H7 (cell line): ENCODE results near the gene GJC2. TPM values are rescaled to one million over a fixed set of nuclear protein-coding genes. Genes with fewer than 3 reads are reported as not detected.

Experiments
- DNase-seq: peaks from one replicate; pipeline ENCODE4 v3.0.0; 2012
- H3K27me3 ChIP-seq: 2 replicates; pipeline ENCODE4 v1.6.0; 2011; ENCODE audit warnings: mild to moderate bottlenecking, low read length; ENCODE audit not compliant: control insufficient read depth, insufficient read depth
- H3K36me3 ChIP-seq: replicated peaks from 2 replicates; pipeline ENCODE4 v1.5.1; 2011; ENCODE audit warnings: low read length; ENCODE audit not compliant: control insufficient read depth, insufficient read depth
- H3K4me3 ChIP-seq: 2 replicates; pipeline ENCODE4 v1.5.1; 2011; ENCODE audit warnings: low read depth, mild to moderate bottlenecking, control low read depth, low read length, moderate library complexity; ENCODE audit not compliant: insufficient read depth
- total RNA-seq: library from RNA; depleted of rRNA; stranded (reverse); fragments of >200 nt; shearing (Covaris generic); gene quantifications from 2 replicates; pipeline ENCODE4 v1.2.3, GENCODE V29; 2014

GJC2 gene
- total RNA-seq, 1 experiment from 2014 or later, result 1.7 TPM

GRCh38 chr1:228174482-228175315, 25.0 kb downstream of the GJC2 start:
- DNase-seq, result peak; percentile 97
- H3K4me3 ChIP-seq, result peak overlapping the region; percentile 40
- H3K27me3 ChIP-seq, result no peaks in the 10 kb centered on the region; the same call in 1 of the 2 replicates
- H3K36me3 ChIP-seq, result no peaks in the 10 kb centered on the region

- Histone ChIP-seq H3K4me3 (no peak overlapping the region), H3K27me3 (no peaks in the 10 kb centered on the region; the same call in 1 of the 2 replicates), H3K36me3 (no peaks in the 10 kb centered on the region)
- peak; percentile 48 for DNase-seq
Measured at GRCh38 chr1:228175316-228176023, 25.7 kb downstream of the GJC2 start.

- Histone ChIP-seq H3K36me3 (no peaks in the 10 kb centered on the region), H3K27me3 (no peaks in the 10 kb centered on the region; the same call in 1 of the 2 replicates), H3K4me3 (no peak overlapping the region)
- DNase-seq, result no peak
Measured at GRCh38 chr1:228176024-228176395, 26.3 kb downstream of the GJC2 start.

- no peak overlapping the region for H3K4me3 ChIP-seq
- no peak for DNase-seq
- H3K27me3 ChIP-seq, result no peaks in the 10 kb centered on the region; the same call in 1 of the 2 replicates
- H3K36me3 ChIP-seq, result no peaks in the 10 kb centered on the region
Measured at GRCh38 chr1:228176461-228177182, 26.9 kb downstream of the GJC2 start.

DNA sequence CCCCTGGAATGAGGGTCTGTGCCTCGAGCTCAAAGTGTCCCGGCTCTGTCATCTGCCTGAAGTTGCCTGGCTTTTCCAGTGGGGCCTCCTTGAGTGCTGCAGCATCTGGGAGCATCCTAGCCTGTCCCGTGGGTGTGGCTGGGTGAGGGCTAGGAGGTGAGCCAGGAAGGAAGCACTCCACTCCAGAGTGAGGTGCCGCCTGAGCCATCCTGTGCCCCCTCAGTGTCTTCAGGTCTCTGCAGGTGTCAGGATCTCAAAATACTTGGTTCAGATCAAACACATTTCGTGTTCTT, 27.4 kb downstream of the GJC2 start:
- no peaks in the 10 kb centered on the region; the same call in 1 of the 2 replicates for H3K27me3 ChIP-seq
- DNase-seq, result no peak
- no peaks in the 10 kb centered on the region for H3K36me3 ChIP-seq
- no peak overlapping the region for H3K4me3 ChIP-seq

DNA sequence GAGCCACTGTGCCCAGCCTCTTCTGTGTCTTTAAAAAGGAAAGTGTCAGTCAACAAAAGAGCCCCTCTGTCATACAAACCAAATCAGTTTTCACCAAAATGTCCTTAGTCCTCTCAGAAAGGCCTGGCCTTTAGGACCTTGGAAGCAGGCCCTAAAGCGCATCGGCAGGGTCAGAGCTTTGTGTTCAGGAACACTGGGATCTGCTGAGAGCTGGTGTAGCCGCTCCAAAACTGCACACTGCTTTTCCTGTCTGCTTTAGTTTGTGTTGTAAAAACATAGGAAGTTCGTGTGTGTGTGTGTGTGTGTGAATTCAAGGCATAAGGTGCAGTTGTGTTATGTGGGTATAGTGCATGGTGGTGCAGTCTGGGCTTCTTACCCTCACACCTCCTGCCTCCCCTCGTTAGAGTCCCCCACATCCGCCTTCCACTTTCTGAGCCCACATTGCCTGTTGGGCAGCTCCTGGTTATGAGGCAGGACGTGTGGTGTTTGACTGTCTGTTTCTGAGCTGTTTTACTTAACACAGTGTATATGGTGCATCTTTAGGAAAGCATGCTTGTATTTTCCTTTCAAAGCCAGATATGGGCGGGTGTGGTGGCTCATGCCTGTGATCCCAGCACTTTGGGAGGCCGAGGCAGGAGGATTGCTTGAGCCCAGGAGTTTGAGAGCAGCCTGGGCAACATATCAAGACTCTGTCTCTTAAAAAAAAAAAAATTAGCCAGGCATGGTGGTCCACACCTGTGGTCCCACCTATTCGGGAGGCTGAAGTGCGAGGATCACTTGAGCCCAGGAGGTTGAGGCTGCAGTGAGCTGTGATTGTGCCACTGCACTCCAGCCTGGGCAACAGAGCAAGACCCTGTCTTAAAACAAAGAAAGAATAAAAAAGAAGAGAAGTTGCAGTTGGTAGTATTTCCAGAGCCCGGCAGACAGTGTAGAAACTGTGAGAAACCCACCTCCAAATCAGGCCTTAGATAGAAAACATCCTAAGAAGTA, 28.3 kb downstream of the GJC2 start:
- no peak for DNase-seq
- H3K4me3 ChIP-seq, result no peak overlapping the region
- H3K27me3 ChIP-seq, result no peaks in the 10 kb centered on the region; the same call in 1 of the 2 replicates
- no peaks in the 10 kb centered on the region for H3K36me3 ChIP-seq

- Histone ChIP-seq H3K36me3 (no peaks in the 10 kb centered on the region), H3K4me3 (no peak overlapping the region), H3K27me3 (no peaks in the 10 kb centered on the region)
- DNase-seq, result peak; percentile 22
Measured at GRCh38 chr1:228178737-228179684, 29.3 kb downstream of the GJC2 start.

- H3K36me3 ChIP-seq, result no peaks in the 10 kb centered on the region
- no peaks in the 10 kb centered on the region for H3K27me3 ChIP-seq
- DNase-seq, result peak; percentile 61
- no peak overlapping the region for H3K4me3 ChIP-seq
Measured at GRCh38 chr1:228180271-228180958, 30.7 kb downstream of the GJC2 start.

DNA sequence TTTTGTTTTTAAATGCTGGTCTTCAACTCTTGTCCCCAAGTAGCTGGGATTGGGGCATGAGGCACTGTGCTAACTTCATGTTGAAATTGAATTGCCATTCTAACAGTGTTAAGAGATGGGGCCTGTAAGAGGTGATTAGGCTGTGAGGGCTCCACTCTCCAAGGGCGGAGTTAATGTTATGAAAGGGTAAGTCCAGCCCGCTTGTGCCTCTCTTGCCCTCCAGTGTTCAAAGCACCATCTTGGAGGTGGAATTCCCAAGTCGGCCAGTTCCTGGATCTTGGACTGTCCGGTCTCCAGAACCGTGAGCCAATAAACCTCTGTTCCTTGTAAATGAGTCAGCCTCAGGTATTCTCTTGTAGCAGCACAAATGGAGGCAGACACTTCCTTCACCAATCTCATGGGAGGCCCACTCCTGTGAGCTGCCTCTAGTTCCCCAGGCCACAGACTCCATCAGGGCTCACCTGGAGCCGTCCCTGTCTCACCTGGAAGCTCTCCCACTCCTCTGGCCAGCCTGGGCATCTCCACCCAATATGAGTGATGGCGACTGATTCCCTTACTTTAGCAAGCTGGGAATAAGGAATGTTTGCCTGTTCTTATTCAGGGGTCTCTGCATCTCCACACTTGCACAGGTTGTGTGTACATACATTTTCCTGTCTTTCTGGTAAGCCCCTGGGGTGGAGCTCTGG, 31.4 kb downstream of the GJC2 start:
- Histone ChIP-seq H3K4me3 (no peak overlapping the region), H3K27me3 (no peaks in the 10 kb centered on the region), H3K36me3 (no peaks in the 10 kb centered on the region)
- no peak for DNase-seq

DNA sequence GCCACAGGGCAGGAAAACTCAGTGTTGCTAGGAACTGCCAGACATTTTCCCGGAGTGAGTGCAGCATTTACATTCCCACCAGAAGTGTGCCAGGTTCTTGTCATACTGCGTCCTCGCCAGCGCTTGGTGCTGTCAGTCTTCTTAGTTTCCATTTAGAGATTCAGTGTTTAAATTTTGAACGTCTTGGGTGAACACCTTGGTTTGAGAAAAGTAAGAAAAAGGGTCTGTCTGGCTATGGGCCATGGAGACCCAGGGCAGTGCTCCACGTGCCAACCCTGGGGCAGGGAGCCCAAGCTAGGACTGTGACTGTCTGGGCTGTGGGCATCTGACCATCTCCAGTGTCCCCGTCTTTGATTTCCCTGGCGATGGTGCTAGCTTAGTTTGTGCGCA, 31.9 kb downstream of the GJC2 start:
- Histone ChIP-seq H3K27me3 (no peaks in the 10 kb centered on the region), H3K4me3 (no peak overlapping the region), H3K36me3 (no peaks in the 10 kb centered on the region)
- DNase-seq, result no peak

DNA sequence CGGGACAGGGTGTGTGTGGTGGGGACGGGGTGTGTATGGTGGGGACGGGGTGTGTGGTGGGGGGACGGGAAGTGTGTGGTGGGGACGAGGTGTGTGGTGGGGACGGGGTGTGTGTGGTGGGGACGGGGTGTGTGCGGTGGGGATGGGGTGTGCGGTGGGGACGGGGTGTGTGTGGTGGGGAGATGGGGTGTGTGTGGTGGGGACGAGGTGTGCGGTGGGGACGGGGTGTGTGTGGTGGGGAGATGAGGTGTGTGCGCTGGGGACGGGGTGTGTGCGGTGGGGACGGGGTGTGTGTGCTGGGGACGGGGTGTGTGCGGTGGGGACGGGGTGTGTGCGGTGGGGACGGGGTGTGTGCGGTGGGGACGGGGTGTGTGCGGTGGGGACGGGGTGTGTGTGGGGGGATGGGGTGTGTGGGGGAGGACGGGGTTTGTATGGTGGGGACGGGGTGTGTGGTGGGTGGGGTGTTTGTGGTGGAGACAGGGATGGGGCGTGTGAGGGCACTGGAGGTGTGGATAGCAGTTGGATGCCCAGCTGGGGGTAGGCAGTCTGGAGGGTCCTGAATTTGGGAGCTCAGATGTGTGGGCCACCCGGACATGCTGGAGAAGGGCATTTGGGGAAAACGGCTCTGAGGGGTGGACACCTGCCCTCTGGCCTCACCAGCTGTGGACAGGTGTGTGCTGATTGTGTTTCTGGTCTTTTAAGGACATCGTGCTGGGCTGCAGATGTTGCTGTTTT, 32.7 kb downstream of the GJC2 start:
- no peaks in the 10 kb centered on the region for H3K36me3 ChIP-seq
- H3K4me3 ChIP-seq, result no peak overlapping the region
- H3K27me3 ChIP-seq, result no peaks in the 10 kb centered on the region
- no peak for DNase-seq

- no peak for DNase-seq
- Histone ChIP-seq H3K4me3 (no peak overlapping the region), H3K36me3 (no peaks in the 10 kb centered on the region), H3K27me3 (no peaks in the 10 kb centered on the region)
Measured at GRCh38 chr1:228184152-228184551, 34.4 kb downstream of the GJC2 start.
